ENCODE data around the gene ABCA13.

The ABCA13 gene

DNA sequence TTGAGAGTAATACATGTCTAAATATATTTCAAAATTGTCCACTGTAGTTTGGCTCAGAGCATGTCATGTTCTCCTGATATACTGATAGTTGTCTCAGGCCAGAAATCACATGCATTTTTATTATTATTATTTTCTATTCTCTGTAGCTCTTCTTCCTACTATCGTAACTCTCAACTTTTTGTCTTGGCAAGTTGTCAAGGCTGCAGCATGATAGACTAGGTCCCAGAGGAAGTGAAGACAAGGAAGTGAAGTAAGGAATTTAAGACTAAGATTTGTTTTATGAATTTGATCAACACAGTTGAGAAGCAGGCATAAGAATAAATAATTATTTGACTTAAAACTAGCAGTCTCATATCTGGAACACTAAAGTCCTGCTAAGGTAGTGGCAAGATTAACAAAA lies 369.5 kb downstream of the ABCA13 start:
- no peak for TF ChIP-seq ZNF350 (tag by site-specific recombination; IDR thresholded peaks at IDR 0.05)
- TF ChIP-seq ZNF214 (tag by site-specific recombination; IDR thresholded peaks at IDR 0.05; ENCODE audit: borderline replicate concordance): no peak
- TF ChIP-seq ZNF560 (tag by site-specific recombination; IDR thresholded peaks at IDR 0.05; ENCODE audit: borderline replicate concordance): no peak
- no peak for TF ChIP-seq ZNF521 (tag by site-specific recombination; IDR thresholded peaks at IDR 0.05)
- no peak for TF ChIP-seq ZNF366 (tag by site-specific recombination; conservative IDR thresholded peaks at IDR 0.05)
- no peak for TF ChIP-seq ZNF266 (tag by site-specific recombination; IDR thresholded peaks at IDR 0.05; ENCODE audit: low read depth)
- no peak for TF ChIP-seq GLIS2 (tag by site-specific recombination; IDR thresholded peaks at IDR 0.05)
- TF ChIP-seq, protein P1, sequence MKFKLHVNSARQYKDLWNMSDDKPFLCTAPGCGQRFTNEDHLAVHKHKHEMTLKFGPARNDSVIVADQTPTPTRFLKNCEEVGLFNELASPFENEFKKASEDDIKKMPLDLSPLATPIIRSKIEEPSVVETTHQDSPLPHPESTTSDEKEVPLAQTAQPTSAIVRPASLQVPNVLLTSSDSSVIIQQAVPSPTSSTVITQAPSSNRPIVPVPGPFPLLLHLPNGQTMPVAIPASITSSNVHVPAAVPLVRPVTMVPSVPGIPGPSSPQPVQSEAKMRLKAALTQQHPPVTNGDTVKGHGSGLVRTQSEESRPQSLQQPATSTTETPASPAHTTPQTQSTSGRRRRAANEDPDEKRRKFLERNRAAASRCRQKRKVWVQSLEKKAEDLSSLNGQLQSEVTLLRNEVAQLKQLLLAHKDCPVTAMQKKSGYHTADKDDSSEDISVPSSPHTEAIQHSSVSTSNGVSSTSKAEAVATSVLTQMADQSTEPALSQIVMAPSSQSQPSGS (tag by site-specific recombination; IDR thresholded peaks at IDR 0.05; ENCODE audit: low read depth): no peak
- no peak for TF ChIP-seq ZNF624 (tag by site-specific recombination; IDR thresholded peaks at IDR 0.05)
- TF ChIP-seq PRDM1 (tag by site-specific recombination; IDR thresholded peaks at IDR 0.05): no peak
- no peak for TF ChIP-seq ZFP41 (tag by site-specific recombination; IDR thresholded peaks at IDR 0.05; ENCODE audit: borderline replicate concordance)
- TF ChIP-seq, protein P2, sequence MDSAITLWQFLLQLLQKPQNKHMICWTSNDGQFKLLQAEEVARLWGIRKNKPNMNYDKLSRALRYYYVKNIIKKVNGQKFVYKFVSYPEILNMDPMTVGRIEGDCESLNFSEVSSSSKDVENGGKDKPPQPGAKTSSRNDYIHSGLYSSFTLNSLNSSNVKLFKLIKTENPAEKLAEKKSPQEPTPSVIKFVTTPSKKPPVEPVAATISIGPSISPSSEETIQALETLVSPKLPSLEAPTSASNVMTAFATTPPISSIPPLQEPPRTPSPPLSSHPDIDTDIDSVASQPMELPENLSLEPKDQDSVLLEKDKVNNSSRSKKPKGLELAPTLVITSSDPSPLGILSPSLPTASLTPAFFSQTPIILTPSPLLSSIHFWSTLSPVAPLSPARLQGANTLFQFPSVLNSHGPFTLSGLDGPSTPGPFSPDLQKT (IDR thresholded peaks at IDR 0.05; ENCODE audit: borderline replicate concordance, low read depth, low read length): no peak
- TF ChIP-seq, protein P3, sequence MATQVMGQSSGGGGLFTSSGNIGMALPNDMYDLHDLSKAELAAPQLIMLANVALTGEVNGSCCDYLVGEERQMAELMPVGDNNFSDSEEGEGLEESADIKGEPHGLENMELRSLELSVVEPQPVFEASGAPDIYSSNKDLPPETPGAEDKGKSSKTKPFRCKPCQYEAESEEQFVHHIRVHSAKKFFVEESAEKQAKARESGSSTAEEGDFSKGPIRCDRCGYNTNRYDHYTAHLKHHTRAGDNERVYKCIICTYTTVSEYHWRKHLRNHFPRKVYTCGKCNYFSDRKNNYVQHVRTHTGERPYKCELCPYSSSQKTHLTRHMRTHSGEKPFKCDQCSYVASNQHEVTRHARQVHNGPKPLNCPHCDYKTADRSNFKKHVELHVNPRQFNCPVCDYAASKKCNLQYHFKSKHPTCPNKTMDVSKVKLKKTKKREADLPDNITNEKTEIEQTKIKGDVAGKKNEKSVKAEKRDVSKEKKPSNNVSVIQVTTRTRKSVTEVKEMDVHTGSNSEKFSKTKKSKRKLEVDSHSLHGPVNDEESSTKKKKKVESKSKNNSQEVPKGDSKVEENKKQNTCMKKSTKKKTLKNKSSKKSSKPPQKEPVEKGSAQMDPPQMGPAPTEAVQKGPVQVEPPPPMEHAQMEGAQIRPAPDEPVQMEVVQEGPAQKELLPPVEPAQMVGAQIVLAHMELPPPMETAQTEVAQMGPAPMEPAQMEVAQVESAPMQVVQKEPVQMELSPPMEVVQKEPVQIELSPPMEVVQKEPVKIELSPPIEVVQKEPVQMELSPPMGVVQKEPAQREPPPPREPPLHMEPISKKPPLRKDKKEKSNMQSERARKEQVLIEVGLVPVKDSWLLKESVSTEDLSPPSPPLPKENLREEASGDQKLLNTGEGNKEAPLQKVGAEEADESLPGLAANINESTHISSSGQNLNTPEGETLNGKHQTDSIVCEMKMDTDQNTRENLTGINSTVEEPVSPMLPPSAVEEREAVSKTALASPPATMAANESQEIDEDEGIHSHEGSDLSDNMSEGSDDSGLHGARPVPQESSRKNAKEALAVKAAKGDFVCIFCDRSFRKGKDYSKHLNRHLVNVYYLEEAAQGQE (tag by site-specific recombination; IDR thresholded peaks at IDR 0.05): no peak
- no peak for TF ChIP-seq ZNF211 (tag by site-specific recombination; IDR thresholded peaks at IDR 0.05; ENCODE audit: low read depth)
- H3K4me1 ChIP-seq (ENCODE audit: control insufficient read depth, insufficient read depth, low read length): no peaks in the 10 kb centered on the region
- ChIA-PET POLR2A (no interaction called here), CTCF (no interaction called here)
- no peak overlapping the region for H3K27ac ChIP-seq (ENCODE audit: extremely low read depth, low read depth, low read length)
- no peaks in the 10 kb centered on the region for H3K36me3 ChIP-seq (ENCODE audit: control insufficient read depth in 2 of 2, insufficient read depth in 1 of 2, low read length in 2 of 2)
- no peak overlapping the region for H3K4me3 ChIP-seq (ENCODE audit: low read depth, low read length)
- H3K9me3 ChIP-seq (ENCODE audit: control insufficient read depth, insufficient read depth, low read depth, low read length): no peaks in the 10 kb centered on the region

DNA sequence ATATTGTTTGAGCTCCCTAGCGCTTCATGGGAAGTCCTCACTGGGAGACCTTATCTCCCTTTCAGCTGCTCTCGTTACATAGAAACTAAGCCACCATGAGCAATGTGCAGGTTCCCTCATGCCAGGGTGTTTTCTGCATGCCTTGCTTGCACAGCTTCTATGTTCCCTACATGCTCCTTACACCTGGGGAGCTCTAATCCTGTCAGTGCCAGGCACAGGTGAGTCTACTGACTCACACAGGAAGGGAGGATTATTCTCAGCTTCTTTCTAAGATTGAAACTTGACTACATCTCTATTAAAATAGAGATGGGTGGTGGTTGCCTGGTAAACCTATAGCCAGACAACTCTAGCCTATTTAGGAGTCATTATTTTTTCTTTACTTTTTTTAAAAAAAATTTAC lies 377.4 kb downstream of the ABCA13 start:
- H3K4me3 ChIP-seq (ENCODE audit: low read depth, low read length): no peak overlapping the region
- no peaks in the 10 kb centered on the region for H3K9me3 ChIP-seq (ENCODE audit: control insufficient read depth, insufficient read depth, low read depth, low read length)
- H3K36me3 ChIP-seq (ENCODE audit: control insufficient read depth in 2 of 2, insufficient read depth in 1 of 2, low read length in 2 of 2): no peaks in the 10 kb centered on the region
- no peaks in the 10 kb centered on the region for H3K4me1 ChIP-seq (ENCODE audit: control insufficient read depth, insufficient read depth, low read length)
- ChIA-PET CTCF (no interaction called here), POLR2A (no interaction called here)
- no peak overlapping the region for H3K27ac ChIP-seq (ENCODE audit: extremely low read depth, low read depth, low read length)
- TF ChIP-seq ZNF175 (tag by site-specific recombination; IDR thresholded peaks at IDR 0.05): no peak
- no peak for TF ChIP-seq ZNF223 (tag by site-specific recombination; IDR thresholded peaks at IDR 0.05)
- no peak for TF ChIP-seq ZNF350 (tag by site-specific recombination; IDR thresholded peaks at IDR 0.05)
- TF ChIP-seq KLF10 (tag by site-specific recombination; IDR thresholded peaks at IDR 0.05): no peak
- no peak for TF ChIP-seq ZBTB48 (tag by site-specific recombination; IDR thresholded peaks at IDR 0.05)
- no peak for TF ChIP-seq YY2 (tag by site-specific recombination; IDR thresholded peaks at IDR 0.05)
- TF ChIP-seq ZNF747 (tag by site-specific recombination; IDR thresholded peaks at IDR 0.05): no peak
- TF ChIP-seq SP3 (tag by site-specific recombination; IDR thresholded peaks at IDR 0.05): no peak
- no peak for TF ChIP-seq ZNF138 (tag by site-specific recombination; IDR thresholded peaks at IDR 0.05; ENCODE audit: borderline replicate concordance)
- no peak for TF ChIP-seq ZNF394 (tag by site-specific recombination; IDR thresholded peaks at IDR 0.05; ENCODE audit: borderline replicate concordance)
- TF ChIP-seq ZBTB17 (tag by site-specific recombination; IDR thresholded peaks at IDR 0.05): no peak
- no peak for TF ChIP-seq ZNF184 (tag by site-specific recombination; IDR thresholded peaks at IDR 0.05)
- TF ChIP-seq SCRT2 (tag by site-specific recombination; IDR thresholded peaks at IDR 0.05): no peak
- TF ChIP-seq ZNF768 (tag by site-specific recombination; IDR thresholded peaks at IDR 0.05): no peak
- TF ChIP-seq TRIM28 (IDR thresholded peaks at IDR 0.05; ENCODE audit: borderline replicate concordance, low read length): no peak
- TF ChIP-seq KLF8 (tag by site-specific recombination; IDR thresholded peaks at IDR 0.05): no peak
- TF ChIP-seq BCL11B (tag by site-specific recombination; IDR thresholded peaks at IDR 0.05; ENCODE audit: low read depth): no peak
- no peak for TF ChIP-seq PRDM1 (tag by site-specific recombination; IDR thresholded peaks at IDR 0.05)
- TF ChIP-seq OSR2 (tag by site-specific recombination; IDR thresholded peaks at IDR 0.05): no peak
